Heart right ventricle (tissue), 16 donors: ENCODE results near the gene RGS9. TPM values are rescaled to one million over a fixed set of nuclear protein-coding genes. Genes with fewer than 3 reads are reported as not detected.

Experiments
- ATAC-seq, 8 donors: fragments of 200-7000 bp; cut with Tn5 transposase; one replicate each; pipeline ENCODE4 v1.9.1; 2020; ENCODE audit warnings: mild to moderate bottlenecking in 8 of 8, moderate library complexity in 8 of 8, moderate number of reproducible peaks in 1 of 8
- DNase-seq, 2 donors: peaks; one replicate each; pipeline ENCODE4 v3.0.0-alpha.2; 2020
- H3K27ac ChIP-seq, 10 donors: fragments of 200-600 bp; sonication (generic) in 2 of 10; one replicate each; pipeline versions ENCODE4 v1.5.0 to v1.8.0; 2020 to 2022; ENCODE audit warnings: mild to moderate bottlenecking in 3 of 10
- H3K27me3 ChIP-seq, 7 donors: fragments of 200-600 bp; one replicate each; pipeline ENCODE4 v1.8.0; 2021 to 2022; ENCODE audit warnings: mild to moderate bottlenecking in 2 of 7
- H3K36me3 ChIP-seq, 9 donors: fragments of 200-600 bp; sonication (generic) in 1 of 9; one replicate each; pipeline versions ENCODE4 v1.5.0 to v1.8.0; 2020 to 2022; ENCODE audit warnings: mild to moderate bottlenecking in 2 of 9
- H3K4me1 ChIP-seq, 9 donors: fragments of 200-600 bp; sonication (generic) in 1 of 9; one replicate each; pipeline versions ENCODE4 v1.5.0 to v1.8.0; 2020 to 2022; ENCODE audit warnings: mild to moderate bottlenecking in 4 of 9
- H3K4me3 ChIP-seq, 10 donors: fragments of 200-600 bp; sonication (generic) in 2 of 10; one replicate each; pipeline versions ENCODE4 v1.5.0 to v1.8.0; 2020 to 2022; ENCODE audit warnings: mild to moderate bottlenecking in 7 of 10, moderate library complexity in 2 of 10
- H3K9me3 ChIP-seq, 11 donors: fragments of 200-600 bp in 10 of 11; sonication (generic) in 2 of 11; one replicate each; pipeline versions ENCODE4 v1.5.0 to v1.8.0; 2013 to 2022; ENCODE audit warnings: mild to moderate bottlenecking in 2 of 11, control low read depth in 1 of 11, moderate library complexity in 1 of 11
- WGBS, 2 donors: extraction: QIAGEN DNeasy Blood & Tissue Kit; methylation state at CpG; one replicate each; pipeline ENCODE4 v1.1.7; 2013; ENCODE audit warnings: inconsistent platforms in 1 of 2; 5-methylcytosine and 5-hydroxymethylcytosine counted together
- intact Hi-C, 10 donors: fragments of 100-400 bp; cut with DNase I; formaldehyde crosslinking; loops; one replicate each; pipeline versions ENCODE4 v1.11.1 to v1.14.2; 2022
- polyA plus RNA-seq, 2 donors: library from polyadenylated mRNA; stranded (reverse); fragments of 200-250 nt; gene quantifications; one replicate each; pipeline ENCODE4 v1.2.3, GENCODE V29; 2013
- total RNA-seq, 10 donors: library from RNA; stranded (reverse); fragmentation: NEBNext Ultra II Directional in 3 of 10; extraction: Animal tissue kit (Norgen Biotek cat#: 25700) in 3 of 10; gene quantifications; one replicate each; pipeline versions ENCODE4 v1.2.1 to v1.2.4, GENCODE V29; 2021 to 2023
- TF ChIP-seq, protein P1 (sequence below), 9 donors: fragments of 200-600 bp; sonication (generic) in 2 of 9; IDR thresholded peaks; one replicate each; pipeline versions ENCODE4 v1.5.0 to v1.8.0; 2021 to 2022; ENCODE audit warnings: antibody characterized with exemption in 9 of 9, mild to moderate bottlenecking in 5 of 9, moderate library complexity in 1 of 9
- donor health status: Arrhythmogenic right ventricular cardiomyopathy.
- donor health status: ischemic (EF 13 %, LVEDD 7.1; RV severe dilation, severe dysfunction).
- donor health status: healthy with polysubstance abuse.
- donor health status: DM: no; HTN: yes; CAD: no.
- donor health status: DM: no; HTN: no; CAD: no.
- donor health status: ischemic (EF 25% LVEDD 6.9; RV normal size, moderate dysfunction).
- donor health status: ischemic (EF 25% LVEDD 5.7; RV mildly dilated, moderate dysfunction).
- donor health status: healthy.
- donor health status: DM: yes; HTN: yes; CAD: no.
- donor health status: Ischemic cardiomyopathy.
- donor health status: ischemic (EF 35%, LVEDD 5.7; RV mildly dilated, moderate dysfunction).
- donor health status: nonischemic (EF 11% LVEDD 7.7; RV severe dilation, severe dysfunction).
- donor health status: DM: yes; HTN: yes; CAD: no.
- donor health status: PGD.
- donor health status: ischemic (EF 29% LVEDD 5.4; RV normal size, mild dysfunction).
- donor health status: nonischemic (EF 23%, LVEDD 6.1; RV moderate dilation, normal function).

Gene RGS9
- total and polyA plus RNA-seq, 12 donors, result 0.36 to 3.0 (median 1.1) TPM

- Histone ChIP-seq H3K27ac (no peak overlapping the region), H3K27me3 (peaks cover 0 to 12% (median 4%) of the 10 kb centered on the region in 7 donors), H3K9me3 (no peaks in the 10 kb centered on the region), H3K4me1 (peaks cover 0 to 3% (median 0%) of the 10 kb centered on the region in 9 donors), H3K36me3 (no peaks in the 10 kb centered on the region), H3K4me3 (no peak overlapping the region)
- intact Hi-C loops, result no loop called here
- TF ChIP-seq, protein P1, sequence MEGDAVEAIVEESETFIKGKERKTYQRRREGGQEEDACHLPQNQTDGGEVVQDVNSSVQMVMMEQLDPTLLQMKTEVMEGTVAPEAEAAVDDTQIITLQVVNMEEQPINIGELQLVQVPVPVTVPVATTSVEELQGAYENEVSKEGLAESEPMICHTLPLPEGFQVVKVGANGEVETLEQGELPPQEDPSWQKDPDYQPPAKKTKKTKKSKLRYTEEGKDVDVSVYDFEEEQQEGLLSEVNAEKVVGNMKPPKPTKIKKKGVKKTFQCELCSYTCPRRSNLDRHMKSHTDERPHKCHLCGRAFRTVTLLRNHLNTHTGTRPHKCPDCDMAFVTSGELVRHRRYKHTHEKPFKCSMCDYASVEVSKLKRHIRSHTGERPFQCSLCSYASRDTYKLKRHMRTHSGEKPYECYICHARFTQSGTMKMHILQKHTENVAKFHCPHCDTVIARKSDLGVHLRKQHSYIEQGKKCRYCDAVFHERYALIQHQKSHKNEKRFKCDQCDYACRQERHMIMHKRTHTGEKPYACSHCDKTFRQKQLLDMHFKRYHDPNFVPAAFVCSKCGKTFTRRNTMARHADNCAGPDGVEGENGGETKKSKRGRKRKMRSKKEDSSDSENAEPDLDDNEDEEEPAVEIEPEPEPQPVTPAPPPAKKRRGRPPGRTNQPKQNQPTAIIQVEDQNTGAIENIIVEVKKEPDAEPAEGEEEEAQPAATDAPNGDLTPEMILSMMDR (IDR thresholded peaks at IDR 0.05), result no peak
- no peak for ATAC-seq
- DNase-seq, result no peak
- WGBS, 2 donors, result 45 to 54% methylated on average over 5 of the region's 5 CpGs
Measured at GRCh38 chr17:65130832-65131231, 6.3 kb upstream of the RGS9 start.

DNA sequence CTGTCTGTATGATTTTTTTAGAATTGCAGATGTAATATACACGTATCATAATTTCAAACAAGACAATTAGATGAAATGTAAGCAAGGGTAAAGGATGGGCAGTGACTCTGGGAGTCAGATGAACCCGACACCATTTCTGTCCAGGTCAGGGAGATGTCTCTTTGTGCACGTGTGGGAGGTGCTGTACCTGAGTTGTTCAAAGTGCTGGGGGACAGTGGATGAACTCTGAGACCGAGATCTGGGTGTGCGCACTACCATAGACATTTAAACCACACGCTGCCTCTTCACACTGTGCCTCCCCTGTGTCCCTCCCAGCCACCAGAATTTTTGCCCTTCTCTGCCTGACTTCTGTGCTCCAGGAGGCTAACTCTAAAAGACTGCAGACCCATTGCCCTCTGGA, 5.9 kb upstream of the RGS9 start:
- ATAC-seq, result no peak
- Histone ChIP-seq H3K27ac (no peak overlapping the region), H3K36me3 (no peaks in the 10 kb centered on the region), H3K4me3 (no peak overlapping the region), H3K4me1 (peaks cover 0 to 3% (median 0%) of the 10 kb centered on the region in 9 donors), H3K9me3 (no peaks in the 10 kb centered on the region), H3K27me3 (peaks cover 0 to 12% (median 4%) of the 10 kb centered on the region in 7 donors)
- intact Hi-C loops, result no loop called here
- TF ChIP-seq, protein P1 (IDR thresholded peaks at IDR 0.05), result no peak
- WGBS, 2 donors, result 60 to 87% methylated on average over 6 of the region's 6 CpGs
- no peak for DNase-seq

GRCh38 chr17:65131946-65132345, 5.2 kb upstream of the RGS9 start:
- DNase-seq (no peak), ATAC-seq (no peak)
- Histone ChIP-seq H3K27me3 (peaks cover 0 to 12% (median 4%) of the 10 kb centered on the region in 7 donors), H3K9me3 (no peaks in the 10 kb centered on the region), H3K36me3 (no peaks in the 10 kb centered on the region), H3K4me1 (peaks cover 0 to 6% (median 0%) of the 10 kb centered on the region in 9 donors), H3K4me3 (no peak overlapping the region), H3K27ac (no peak overlapping the region)
- intact Hi-C loops, result no loop called here
- TF ChIP-seq, protein P1 (IDR thresholded peaks at IDR 0.05), result no peak
- WGBS, 2 donors, result 94 to 96% methylated on average over 5 of the region's 5 CpGs

DNA sequence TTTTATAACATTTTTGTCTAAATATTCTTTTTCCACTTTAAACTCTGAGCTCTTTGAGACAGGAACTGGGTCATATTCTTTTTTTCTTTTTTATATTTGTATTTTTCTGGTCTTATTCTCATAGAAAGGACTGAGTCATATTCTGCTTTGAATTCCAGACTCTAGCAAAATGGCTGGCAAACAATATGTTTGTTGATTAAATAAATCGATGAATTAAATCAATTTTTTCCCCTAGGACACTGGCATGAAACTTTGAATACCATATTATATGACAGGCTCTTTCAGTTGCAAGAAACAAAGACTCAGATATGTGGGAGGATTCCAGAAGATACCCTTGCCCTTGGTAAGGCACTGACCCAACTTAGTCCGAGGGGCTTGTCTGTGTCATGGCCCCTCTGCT, 3.1 kb upstream of the RGS9 start:
- Histone ChIP-seq H3K36me3 (no peaks in the 10 kb centered on the region), H3K27ac (no peak overlapping the region), H3K9me3 (no peaks in the 10 kb centered on the region), H3K4me1 (peaks cover 0 to 16% (median 9%) of the 10 kb centered on the region in 9 donors), H3K4me3 (no peak overlapping the region), H3K27me3 (peaks cover 0 to 21% (median 4%) of the 10 kb centered on the region in 7 donors)
- ATAC-seq (no peak), DNase-seq (no peak)
- TF ChIP-seq, protein P1 (IDR thresholded peaks at IDR 0.05), result no peak
- intact Hi-C loops, result no loop called here
- 89 to 90% methylated on average over 2 of the region's 2 CpGs for WGBS, 2 donors
